Mucosa of stomach (tissue), 1 donor: ENCODE results near the gene MGRN1.

ENCODE experiments used
- H3K27me3 ChIP-seq: one replicate; pipeline ENCODE4 v1.7.0; 2013; ENCODE audit warnings: mild to moderate bottlenecking, low read length; ENCODE audit not compliant: control insufficient read depth, insufficient read depth
- H3K36me3 ChIP-seq: one replicate; pipeline ENCODE4 v1.7.0; 2013; ENCODE audit warnings: low read length; ENCODE audit not compliant: control insufficient read depth, insufficient read depth
- H3K4me1 ChIP-seq: one replicate; pipeline ENCODE4 v1.7.0; 2013; ENCODE audit warnings: mild to moderate bottlenecking, low read length; ENCODE audit not compliant: control insufficient read depth, insufficient read depth
- H3K4me3 ChIP-seq: one replicate; pipeline ENCODE4 v1.7.0; 2013; ENCODE audit warnings: low read length
- H3K9ac ChIP-seq: one replicate; pipeline ENCODE4 v1.7.0; 2013; ENCODE audit warnings: mild to moderate bottlenecking, low read length, moderate library complexity
- H3K9me3 ChIP-seq: one replicate; pipeline ENCODE4 v1.7.0; 2013; ENCODE audit warnings: mild to moderate bottlenecking, low read length, moderate library complexity; ENCODE audit not compliant: control insufficient read depth
- donor health status: Pancreatic carcinoma.

Gene MGRN1

GRCh38 chr16:4593086-4593485, 31.5 kb upstream of the MGRN1 start:
- H3K9me3 ChIP-seq = peaks cover 6% of the 10 kb centered on the region
- no peaks in the 10 kb centered on the region for H3K27me3 ChIP-seq
- no peak overlapping the region for H3K9ac ChIP-seq
- no peak overlapping the region for H3K4me3 ChIP-seq
- H3K4me1 ChIP-seq = peaks cover 10% of the 10 kb centered on the region
- H3K36me3 ChIP-seq = no peaks in the 10 kb centered on the region

DNA sequence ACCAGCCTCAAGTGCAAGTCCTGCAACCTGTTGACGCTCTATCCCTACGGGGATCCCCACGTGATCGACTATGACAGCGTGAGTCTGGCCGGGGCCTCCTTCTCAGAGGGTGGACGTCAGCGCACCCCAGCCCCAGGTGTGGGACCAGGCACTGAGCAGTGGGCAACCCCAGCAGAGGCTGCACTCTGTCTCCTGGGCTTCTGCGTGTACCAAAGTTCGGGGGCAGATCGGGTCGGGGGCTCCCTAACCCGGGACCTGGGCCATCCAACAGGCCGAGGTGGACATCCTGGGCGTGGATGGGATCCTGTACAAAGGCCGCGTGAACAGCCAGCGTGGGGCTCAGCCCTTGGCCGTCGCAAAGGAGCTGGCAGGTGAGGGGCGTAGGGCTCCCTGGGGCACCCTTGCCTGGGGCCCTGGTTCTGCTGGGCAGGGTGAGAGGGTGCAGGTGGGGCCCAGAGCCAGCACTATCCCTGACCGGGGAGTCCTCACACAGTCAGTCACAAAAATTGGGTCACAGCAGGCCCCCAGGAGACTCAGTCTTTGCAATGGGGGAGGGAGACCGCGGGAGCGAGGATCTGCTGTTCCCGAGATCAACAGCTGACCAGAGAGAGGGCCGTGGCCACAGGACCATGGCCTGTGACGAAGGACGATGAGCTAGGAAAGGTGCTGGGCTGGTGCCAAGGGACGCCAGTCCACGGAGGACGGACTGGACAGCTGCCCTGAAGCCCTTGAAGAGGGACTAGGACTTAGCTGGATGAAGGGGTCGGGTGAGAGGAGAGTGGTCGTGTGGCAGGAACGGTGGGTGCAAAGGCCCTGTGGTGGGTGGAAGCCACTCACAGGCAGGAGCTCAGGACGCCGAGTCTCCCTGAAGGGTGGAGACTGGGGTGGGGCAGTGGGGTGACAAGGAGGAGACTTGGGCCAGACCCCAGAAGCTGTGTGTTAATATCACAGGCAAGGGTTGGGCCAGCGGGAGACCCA, 29.9 kb upstream of the MGRN1 start:
- no peaks in the 10 kb centered on the region for H3K27me3 ChIP-seq
- no peak overlapping the region for H3K9ac ChIP-seq
- no peaks in the 10 kb centered on the region for H3K36me3 ChIP-seq
- peaks cover 10% of the 10 kb centered on the region for H3K4me1 ChIP-seq
- no peaks in the 10 kb centered on the region for H3K9me3 ChIP-seq
- H3K4me3 ChIP-seq = no peak overlapping the region

DNA sequence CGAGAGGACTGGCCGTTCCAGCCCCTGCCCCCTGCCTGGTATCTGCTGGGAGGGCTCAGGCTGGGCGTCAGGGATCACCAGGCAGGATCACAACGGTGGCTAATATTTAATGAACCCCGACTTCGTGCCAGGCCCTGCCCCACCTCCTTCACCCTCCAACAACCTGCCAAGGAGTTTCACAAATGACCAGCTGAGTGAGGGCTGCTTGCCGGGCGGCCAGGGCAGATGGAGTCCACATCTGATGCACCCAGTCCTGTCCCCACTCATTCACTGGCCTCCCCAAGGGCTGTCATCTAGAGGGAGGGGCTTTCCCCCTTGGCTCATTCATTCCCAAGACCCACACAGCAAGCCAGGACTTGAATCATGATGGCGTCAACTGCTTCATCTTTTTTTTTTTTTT, 27.5 kb upstream of the MGRN1 start:
- Histone ChIP-seq H3K4me3 (no peak overlapping the region), H3K4me1 (peaks cover 10% of the 10 kb centered on the region), H3K9ac (no peak overlapping the region), H3K9me3 (no peaks in the 10 kb centered on the region), H3K27me3 (peaks cover 9% of the 10 kb centered on the region), H3K36me3 (no peaks in the 10 kb centered on the region)

DNA sequence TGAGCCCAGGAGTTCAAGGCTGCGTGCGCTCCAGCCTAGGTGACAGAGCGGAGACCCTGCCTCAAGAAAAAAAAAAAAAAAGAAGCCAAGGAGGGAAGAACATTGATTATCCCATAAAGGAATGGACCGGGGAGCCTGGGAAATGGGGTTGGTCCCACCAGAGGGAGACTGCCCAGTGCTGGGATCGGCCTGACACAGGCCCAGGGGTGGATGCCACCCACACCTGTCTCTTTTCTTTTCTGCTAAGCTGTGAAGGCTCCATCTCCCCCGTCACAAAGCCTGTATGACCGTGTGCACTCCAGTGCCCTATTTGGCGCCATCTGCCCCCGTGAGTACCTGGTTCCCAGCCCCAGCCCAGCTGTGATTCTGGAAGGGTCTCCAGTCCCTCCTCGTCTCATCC, 25.6 kb upstream of the MGRN1 start:
- Histone ChIP-seq H3K36me3 (no peaks in the 10 kb centered on the region), H3K4me1 (peaks cover 10% of the 10 kb centered on the region), H3K27me3 (peaks cover 9% of the 10 kb centered on the region), H3K9me3 (no peaks in the 10 kb centered on the region), H3K9ac (no peak overlapping the region), H3K4me3 (no peak overlapping the region)

- H3K27me3 ChIP-seq = peaks cover 9% of the 10 kb centered on the region
- no peaks in the 10 kb centered on the region for H3K9me3 ChIP-seq
- peaks cover 10% of the 10 kb centered on the region for H3K4me1 ChIP-seq
- H3K4me3 ChIP-seq = no peak overlapping the region
- no peak overlapping the region for H3K9ac ChIP-seq
- H3K36me3 ChIP-seq = no peaks in the 10 kb centered on the region
Observed at GRCh38 chr16:4599545-4599944, 25.1 kb upstream of the MGRN1 start.

- Histone ChIP-seq H3K9me3 (no peaks in the 10 kb centered on the region), H3K36me3 (no peaks in the 10 kb centered on the region), H3K27me3 (peaks cover 9% of the 10 kb centered on the region), H3K4me1 (peaks cover 10% of the 10 kb centered on the region), H3K9ac (no peak overlapping the region), H3K4me3 (no peak overlapping the region)
Observed at GRCh38 chr16:4601036-4601863, 23.4 kb upstream of the MGRN1 start.

GRCh38 chr16:4601864-4602186, 22.8 kb upstream of the MGRN1 start:
- no peak overlapping the region for H3K9ac ChIP-seq
- H3K4me1 ChIP-seq = peaks cover 13% of the 10 kb centered on the region
- no peaks in the 10 kb centered on the region for H3K9me3 ChIP-seq
- no peaks in the 10 kb centered on the region for H3K36me3 ChIP-seq
- H3K27me3 ChIP-seq = peaks cover 9% of the 10 kb centered on the region
- no peak overlapping the region for H3K4me3 ChIP-seq

DNA sequence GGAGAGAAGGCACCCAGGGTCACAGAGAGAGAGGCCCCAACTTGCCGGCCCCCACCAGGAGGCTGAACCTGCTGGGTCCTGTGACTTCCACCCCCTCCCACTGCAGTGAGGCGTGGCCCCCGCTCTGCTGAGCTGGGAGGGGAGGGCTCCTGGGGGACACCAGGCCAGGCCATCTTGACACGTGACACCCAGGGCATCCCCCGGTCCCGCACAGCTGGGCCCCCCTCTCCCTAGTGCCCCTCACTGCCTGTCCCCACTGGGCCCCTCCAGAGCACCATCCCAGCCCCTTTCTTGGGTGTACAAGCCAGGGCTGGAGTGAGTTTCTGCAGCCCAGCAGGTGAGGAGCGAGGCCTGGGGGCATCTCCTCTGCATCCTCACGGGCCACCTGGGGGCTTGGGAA, 22.3 kb upstream of the MGRN1 start:
- no peak overlapping the region for H3K4me3 ChIP-seq
- H3K36me3 ChIP-seq = no peaks in the 10 kb centered on the region
- H3K4me1 ChIP-seq = peaks cover 9% of the 10 kb centered on the region
- peaks cover 9% of the 10 kb centered on the region for H3K27me3 ChIP-seq
- no peaks in the 10 kb centered on the region for H3K9me3 ChIP-seq
- no peak overlapping the region for H3K9ac ChIP-seq

DNA sequence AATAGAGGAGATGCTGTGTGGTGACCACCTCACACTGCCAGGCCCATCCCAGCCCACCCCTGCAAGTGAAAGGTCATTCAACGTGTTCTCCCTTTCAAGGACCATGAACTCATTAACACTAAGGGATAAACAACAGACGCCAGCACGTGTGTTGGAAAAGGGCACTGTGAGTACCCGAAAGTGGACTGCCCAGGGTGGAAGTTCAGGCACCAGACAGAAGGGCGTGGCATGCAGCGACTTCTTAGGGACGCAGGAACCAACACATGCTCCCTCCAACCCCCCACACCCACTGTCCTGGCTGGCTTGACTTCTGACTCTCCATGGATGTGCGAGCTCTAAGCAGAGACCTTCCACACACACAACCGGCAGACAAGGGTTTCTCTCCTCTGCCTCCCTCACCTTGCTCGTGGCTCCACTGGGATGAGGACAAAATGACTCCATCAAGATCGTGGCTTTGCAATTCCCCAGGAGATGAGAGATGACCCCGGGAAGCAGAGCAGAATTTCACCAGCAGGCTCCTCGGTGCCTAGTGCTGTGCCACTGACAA, 20.9 kb upstream of the MGRN1 start:
- H3K9ac ChIP-seq = no peak overlapping the region
- no peaks in the 10 kb centered on the region for H3K36me3 ChIP-seq
- H3K27me3 ChIP-seq = peaks cover 9% of the 10 kb centered on the region

DNA sequence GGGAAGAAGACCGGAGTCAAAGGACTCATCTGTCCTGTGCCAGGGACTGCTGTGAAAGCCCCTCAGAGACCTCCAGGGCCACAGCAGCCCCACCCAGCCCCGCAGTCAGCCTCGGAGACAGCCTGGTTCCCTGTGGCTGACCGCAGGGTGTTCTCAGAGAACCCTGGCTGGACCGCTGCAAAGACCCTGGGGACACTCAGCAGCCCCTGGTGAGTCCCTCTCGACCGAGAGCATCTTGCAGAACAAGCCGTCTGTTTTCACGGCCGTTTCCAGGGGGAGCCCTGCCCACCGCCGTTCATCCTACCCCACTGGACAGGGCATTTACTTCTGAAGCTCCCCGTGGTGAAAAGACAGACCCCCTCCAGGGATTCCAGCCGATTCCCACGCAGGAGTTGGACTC, 20.2 kb upstream of the MGRN1 start:
- no peak overlapping the region for H3K4me3 ChIP-seq
- no peaks in the 10 kb centered on the region for H3K36me3 ChIP-seq
- no peaks in the 10 kb centered on the region for H3K9me3 ChIP-seq
- H3K9ac ChIP-seq = no peak overlapping the region
- peaks cover 6% of the 10 kb centered on the region for H3K4me1 ChIP-seq
- H3K27me3 ChIP-seq = peaks cover 9% of the 10 kb centered on the region

More for the DNA sequence above, 20.9 kb upstream of the MGRN1 start:
- Histone ChIP-seq H3K4me3 (no peak overlapping the region), H3K4me1 (peaks cover 6% of the 10 kb centered on the region), H3K9me3 (no peaks in the 10 kb centered on the region)

GRCh38 chr16:4606354-4606753, 18.3 kb upstream of the MGRN1 start:
- H3K36me3 ChIP-seq = no peaks in the 10 kb centered on the region
- H3K9ac ChIP-seq = no peak overlapping the region
- H3K4me1 ChIP-seq = peaks cover 6% of the 10 kb centered on the region

More at GRCh38 chr16:4606354-4606753, 18.3 kb upstream of the MGRN1 start:
- Histone ChIP-seq H3K9me3 (no peaks in the 10 kb centered on the region), H3K27me3 (peaks cover 9% of the 10 kb centered on the region), H3K4me3 (no peak overlapping the region)
